Astrocyte of the hippocampus (primary cell): ENCODE results near the gene ENDOG.
"Not testable (repeated sequence)": the region's sequence is repeated elsewhere in the genome, so short reads cannot be mapped to it uniquely, and the experiment has no call there.

Experiments used
- DNase-seq: peaks from one replicate; pipeline ENCODE4 v3.0.0; 2011; ENCODE audit warnings: low read depth, low spot score

ENDOG gene

DNA sequence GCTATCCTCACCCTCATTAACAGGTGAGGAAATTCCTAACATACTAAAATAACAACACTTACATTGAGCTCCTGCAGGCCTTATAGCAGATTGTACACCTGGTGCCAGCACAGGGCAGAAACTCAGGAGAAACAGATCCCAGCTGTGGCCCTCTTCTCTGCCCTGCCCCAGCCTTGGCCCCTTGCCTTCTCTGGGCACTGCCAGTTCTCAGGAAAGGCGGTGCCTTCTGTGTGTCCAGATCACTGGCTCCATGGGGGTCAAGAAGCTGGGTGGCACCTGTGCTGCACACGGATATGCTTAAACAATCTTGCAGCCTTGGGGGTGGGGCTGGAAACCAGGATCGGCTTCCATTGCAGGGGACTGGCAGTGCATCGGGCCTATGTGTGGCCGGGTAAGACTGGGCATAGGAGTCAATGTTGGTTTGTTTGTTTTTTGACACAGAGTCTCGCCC lies 44.1 kb downstream of the ENDOG start:
- DNase-seq, result no peak

DNA sequence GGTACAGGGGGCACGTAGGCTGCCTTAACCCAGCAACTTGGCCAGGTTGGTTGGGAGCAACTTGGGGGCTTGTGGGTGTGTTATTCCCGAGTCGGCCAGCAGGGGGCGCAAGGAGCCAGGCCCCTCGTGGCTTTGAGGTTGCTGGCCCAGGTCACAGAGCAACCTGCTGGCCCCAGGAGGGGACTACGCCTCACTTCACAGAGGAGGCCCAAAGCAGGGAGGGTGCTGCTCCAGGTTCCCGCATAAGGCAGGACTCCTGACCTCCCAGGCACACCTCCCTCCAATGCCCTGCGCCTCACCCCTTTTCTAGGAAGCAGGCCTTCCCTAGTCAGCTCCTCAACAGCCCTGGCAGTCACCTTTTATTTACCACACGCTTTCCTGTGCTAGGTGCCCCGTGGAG lies 45.3 kb downstream of the ENDOG start:
- DNase-seq, result peak; percentile 73

DNA sequence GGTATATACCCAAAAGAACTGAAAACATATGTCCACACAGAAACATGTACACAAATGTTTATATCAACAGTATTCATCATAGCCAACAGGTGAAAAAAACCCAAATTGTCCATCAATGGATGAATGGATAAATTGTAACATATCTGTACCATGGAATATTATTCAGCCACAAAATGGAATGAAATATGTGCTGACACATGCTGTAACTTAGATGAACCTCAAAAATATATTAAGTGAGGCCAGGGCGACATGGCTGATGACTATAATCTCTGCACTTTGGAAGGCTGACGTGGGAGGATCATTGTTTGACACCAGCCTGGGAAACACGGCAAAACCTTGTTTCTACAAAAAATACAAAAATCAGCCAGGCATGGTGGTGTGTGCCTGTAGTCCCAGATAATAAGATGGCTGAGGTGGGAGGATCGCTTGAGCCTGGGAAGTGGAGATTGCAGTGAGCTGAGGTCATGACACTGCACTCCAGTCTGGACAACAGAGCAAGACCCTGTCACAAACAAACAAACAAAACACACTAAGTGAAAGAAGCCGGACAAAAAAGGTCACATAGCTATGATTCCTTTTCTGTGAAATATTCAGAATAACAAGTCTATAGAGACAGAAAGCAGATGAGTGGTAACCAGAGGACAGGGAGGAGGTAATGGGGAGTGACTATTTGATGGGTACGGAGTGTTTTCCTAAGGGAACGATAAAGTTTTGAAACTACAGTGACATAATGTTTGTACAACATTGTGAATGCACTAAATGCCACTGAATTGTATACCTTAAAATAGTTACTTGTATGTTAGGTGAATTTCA lies 52.0 kb downstream of the ENDOG start:
- no peak for DNase-seq

DNA sequence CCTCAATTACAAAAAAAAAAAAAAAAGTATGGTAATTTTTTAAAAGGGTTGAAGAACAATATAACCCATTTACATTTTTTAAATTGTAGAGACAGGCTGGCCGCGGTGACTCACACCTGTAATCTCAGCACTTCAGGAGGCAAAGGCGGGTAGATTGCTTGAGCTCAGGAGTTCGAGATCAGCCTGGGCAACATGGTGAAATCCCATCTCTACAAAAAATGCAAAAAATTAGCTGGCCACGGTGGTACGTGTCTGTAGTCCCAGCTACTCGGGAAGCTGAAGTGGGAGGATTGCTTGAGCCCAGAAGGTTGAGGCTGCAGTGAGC lies 52.6 kb downstream of the ENDOG start:
- not testable (repeated sequence) for DNase-seq
